Liver (tissue), 9 donors: ENCODE measurements around the gene PGM1. TPM values are rescaled to one million over a fixed set of nuclear protein-coding genes. Genes with fewer than 3 reads are reported as not detected.

Experiments used
- DNase-seq: peaks from one replicate; pipeline ENCODE4 v3.0.0-alpha.2; 2017; ENCODE audit warnings: low spot score
- H3K27ac ChIP-seq, 2 donors: one replicate each; pipeline ENCODE4 v1.7.0; 2013; ENCODE audit warnings: inconsistent platforms in 2 of 2, low read length in 2 of 2, control low read depth in 1 of 2, low read depth in 1 of 2, mild to moderate bottlenecking in 1 of 2
- H3K27me3 ChIP-seq, 4 donors: one replicate each; pipeline versions ENCODE4 v1.6.1 to v1.7.0; 2013; ENCODE audit warnings: low read length in 3 of 4, inconsistent platforms in 1 of 4, mild to moderate bottlenecking in 1 of 4, moderate library complexity in 1 of 4; ENCODE audit not compliant: control insufficient read depth in 4 of 4, insufficient read depth in 4 of 4
- H3K36me3 ChIP-seq, 4 donors: one replicate each; pipeline versions ENCODE4 v1.6.1 to v1.7.0; 2013; ENCODE audit warnings: low read length in 3 of 4, mild to moderate bottlenecking in 3 of 4, low read depth in 1 of 4, moderate library complexity in 1 of 4; ENCODE audit not compliant: control insufficient read depth in 4 of 4, insufficient read depth in 3 of 4
- H3K4me1 ChIP-seq, 4 donors: one replicate each; pipeline versions ENCODE4 v1.6.1 to v1.7.0; 2013; ENCODE audit warnings: low read length in 3 of 4, mild to moderate bottlenecking in 3 of 4, moderate library complexity in 1 of 4; ENCODE audit not compliant: control insufficient read depth in 4 of 4, insufficient read depth in 4 of 4
- H3K4me3 ChIP-seq, 3 donors: one replicate each; pipeline versions ENCODE4 v1.6.1 to v1.7.0; 2013; ENCODE audit warnings: low read length in 3 of 3, control low read depth in 1 of 3, low read depth in 1 of 3, mild to moderate bottlenecking in 1 of 3
- H3K9ac ChIP-seq, 2 donors: one replicate each; pipeline ENCODE4 v1.7.0; 2013; ENCODE audit warnings: low read length in 2 of 2, mild to moderate bottlenecking in 2 of 2, moderate library complexity in 2 of 2, control low read depth in 1 of 2, low read depth in 1 of 2
- H3K9me3 ChIP-seq, 4 donors: one replicate each; pipeline versions ENCODE4 v1.6.1 to v1.7.0; 2013; ENCODE audit warnings: low read length in 3 of 4; ENCODE audit not compliant: control insufficient read depth in 4 of 4
- EGR1 ChIP-seq, 2 donors: IDR thresholded peaks; 2 replicates each; pipeline ENCODE4 v1.6.1; 2016 to 2018; ENCODE audit warnings: antibody characterized with exemption in 2 of 2, low read depth in 2 of 2
- FOXA2 ChIP-seq: IDR thresholded peaks from 2 replicates; pipeline ENCODE4 v1.6.1; 2016; ENCODE audit warnings: antibody characterized with exemption
- GABPA ChIP-seq, 2 donors: IDR thresholded peaks in 1 of 2; conservative IDR thresholded peaks in 1 of 2; 2 replicates each; pipeline ENCODE4 v1.6.1; 2016; ENCODE audit warnings: antibody characterized with exemption in 2 of 2, mild to moderate bottlenecking in 1 of 2, moderate library complexity in 1 of 2
- HNF4A ChIP-seq, 2 donors: conservative IDR thresholded peaks; 2 replicates each; pipeline ENCODE4 v1.6.1; 2016; ENCODE audit warnings: antibody characterized with exemption in 2 of 2, mild to moderate bottlenecking in 2 of 2
- HNF4G ChIP-seq: IDR thresholded peaks from 2 replicates; pipeline ENCODE4 v1.6.1; 2016; ENCODE audit warnings: antibody characterized with exemption
- JUND ChIP-seq, 2 donors: IDR thresholded peaks; 2 replicates each; pipeline ENCODE4 v1.6.1; 2016; ENCODE audit warnings: antibody characterized with exemption in 2 of 2
- NR2F2 ChIP-seq: IDR thresholded peaks from 2 replicates; pipeline ENCODE4 v1.6.1; 2016; ENCODE audit warnings: antibody characterized with exemption
- RXRA ChIP-seq, 2 donors: IDR thresholded peaks; 2 replicates each; pipeline ENCODE4 v1.6.1; 2017 to 2018; ENCODE audit warnings: antibody characterized with exemption in 2 of 2, mild to moderate bottlenecking in 1 of 2
- SP1 ChIP-seq: IDR thresholded peaks from 2 replicates; pipeline ENCODE4 v1.6.1; 2018; ENCODE audit warnings: antibody characterized with exemption, mild to moderate bottlenecking
- YY1 ChIP-seq: IDR thresholded peaks from 2 replicates; pipeline ENCODE4 v1.6.1; 2016; ENCODE audit warnings: antibody characterized with exemption, mild to moderate bottlenecking
- WGBS: extraction: QIAGEN DNeasy Blood & Tissue Kit; methylation state at CpG from one replicate; pipeline ENCODE4 v1.1.7; 2013; 5-methylcytosine and 5-hydroxymethylcytosine counted together
- polyA plus RNA-seq, 2 donors: library from polyadenylated mRNA; stranded (reverse) in 1 of 2; unstranded in 1 of 2; fragments of 200-250 nt in 1 of 2; fragments of >200 nt in 1 of 2; fragmentation: Nextera tagmentation in 1 of 2; extraction: Ambion mirVana in 1 of 2; gene quantifications; one replicate each; pipeline versions ENCODE4 v1.2.1 to v1.2.3, GENCODE V29; 2013 to 2015
- total RNA-seq, 2 donors: library from RNA; depleted of rRNA; stranded (reverse); fragments of >200 nt; gene quantifications; one replicate each; pipeline ENCODE4 v1.2.3, GENCODE V29; 2014
- TF ChIP-seq, protein P1 (sequence below): IDR thresholded peaks from 2 replicates; pipeline ENCODE4 v1.6.1; 2016; ENCODE audit warnings: antibody characterized with exemption
- TF ChIP-seq, protein P2 (sequence below): IDR thresholded peaks from 2 replicates; pipeline ENCODE4 v1.6.1; 2016; ENCODE audit warnings: antibody characterized with exemption
- TF ChIP-seq, protein P3 (sequence below): fragments of 150-350 bp; IDR thresholded peaks from 2 replicates; pipeline ENCODE4 v1.5.1; 2017; ENCODE audit warnings: improper control_type of control experiment, low read depth, low read length; ENCODE audit not compliant: missing input control
- TF ChIP-seq, protein P4 (sequence below): IDR thresholded peaks from 2 replicates; pipeline ENCODE4 v1.6.1; 2016; ENCODE audit warnings: antibody characterized with exemption
- donor health status: healthy.
- donor health status: healthy.
- donor health status: healthy.
- donor health status: healthy.
- donor health status: healthy.

The PGM1 gene
- total and polyA plus RNA-seq, 4 donors, result 57.3 to 224 (median 120) TPM

DNA sequence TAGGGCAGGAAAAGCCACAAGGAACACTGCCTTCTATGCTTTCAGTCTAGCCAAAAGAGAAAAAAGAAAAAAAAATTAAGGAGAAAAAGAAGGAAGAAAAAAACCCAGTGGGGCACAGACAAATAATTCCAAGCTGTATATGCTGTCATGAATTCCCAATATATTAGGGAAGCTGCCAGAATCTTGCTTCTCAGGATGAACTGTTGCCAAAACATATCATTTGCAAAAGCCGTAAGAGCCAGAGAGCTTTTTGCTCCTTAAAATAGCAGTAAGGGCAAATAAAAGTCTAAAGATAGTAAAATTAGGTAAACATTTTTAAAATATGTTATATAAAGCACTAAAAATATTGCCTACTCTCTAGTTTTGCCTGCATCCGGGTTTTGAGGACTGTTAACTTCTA lies 52.1 kb downstream of the PGM1 start:
- peak overlapping the region in 1 of 2 donors; percentile 28 for H3K27ac ChIP-seq
- H3K27me3 ChIP-seq, result no peaks in the 10 kb centered on the region
- TF ChIP-seq EGR1 (IDR thresholded peaks at IDR 0.05; ENCODE audit: low read depth in 2 of 2) (no peak), NR2F2 (no peak)
- TF ChIP-seq, protein P1, sequence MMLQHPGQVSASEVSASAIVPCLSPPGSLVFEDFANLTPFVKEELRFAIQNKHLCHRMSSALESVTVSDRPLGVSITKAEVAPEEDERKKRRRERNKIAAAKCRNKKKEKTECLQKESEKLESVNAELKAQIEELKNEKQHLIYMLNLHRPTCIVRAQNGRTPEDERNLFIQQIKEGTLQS, result no peak
- TF ChIP-seq, protein P2, sequence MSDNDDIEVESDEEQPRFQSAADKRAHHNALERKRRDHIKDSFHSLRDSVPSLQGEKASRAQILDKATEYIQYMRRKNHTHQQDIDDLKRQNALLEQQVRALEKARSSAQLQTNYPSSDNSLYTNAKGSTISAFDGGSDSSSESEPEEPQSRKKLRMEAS, result no peak
- DNase-seq, result no peak
- H3K4me3 ChIP-seq, result no peak overlapping the region
- H3K9ac ChIP-seq, result no peak overlapping the region
- 34% methylated on average over 2 of the region's 2 CpGs for WGBS
- H3K9me3 ChIP-seq, result no peaks in the 10 kb centered on the region
- peaks cover 5 to 19% (median 16%) of the 10 kb centered on the region in 4 donors for H3K36me3 ChIP-seq
- H3K4me1 ChIP-seq, result peaks cover 14 to 49% (median 47%) of the 10 kb centered on the region in 4 donors

DNA sequence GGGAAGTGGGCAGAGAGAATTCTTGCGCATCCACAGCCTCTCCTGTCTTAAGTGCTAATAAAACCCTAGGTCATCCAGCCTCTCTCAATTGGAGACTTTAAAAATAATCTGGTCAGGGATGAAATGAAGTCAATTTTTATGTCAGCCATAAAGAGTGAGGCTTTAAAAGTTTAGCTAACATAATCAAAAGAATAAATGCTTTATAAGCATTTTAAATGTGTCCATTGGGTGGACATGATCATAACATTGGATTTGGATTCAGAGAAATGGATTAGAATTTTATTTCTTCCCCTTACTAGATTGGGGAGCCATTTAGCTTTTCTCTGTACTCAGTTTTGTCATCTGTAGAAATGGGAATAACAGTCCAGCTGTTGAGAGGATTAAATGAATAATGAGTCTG lies 55.5 kb downstream of the PGM1 start:
- H3K27me3 ChIP-seq, result no peaks in the 10 kb centered on the region
- no peak for DNase-seq
- 100% methylated on average over 1 of the region's 1 CpG for WGBS
- no peak overlapping the region for H3K27ac ChIP-seq
- H3K36me3 ChIP-seq, result peaks cover 7 to 49% (median 47%) of the 10 kb centered on the region in 4 donors
- no peak overlapping the region for H3K4me3 ChIP-seq
- no peak overlapping the region for H3K9ac ChIP-seq
- H3K9me3 ChIP-seq, result no peaks in the 10 kb centered on the region
- peaks cover 0 to 18% (median 18%) of the 10 kb centered on the region in 4 donors for H3K4me1 ChIP-seq
- TF ChIP-seq, protein P2, result no peak
- TF ChIP-seq GABPA (IDR thresholded peaks at IDR 0.05 in 1 of 2, conservative IDR thresholded peaks at IDR 0.05 in 1 of 2), result no peak
- no peak for TF ChIP-seq HNF4A (conservative IDR thresholded peaks at IDR 0.05)
- TF ChIP-seq, protein P1, result no peak

DNA sequence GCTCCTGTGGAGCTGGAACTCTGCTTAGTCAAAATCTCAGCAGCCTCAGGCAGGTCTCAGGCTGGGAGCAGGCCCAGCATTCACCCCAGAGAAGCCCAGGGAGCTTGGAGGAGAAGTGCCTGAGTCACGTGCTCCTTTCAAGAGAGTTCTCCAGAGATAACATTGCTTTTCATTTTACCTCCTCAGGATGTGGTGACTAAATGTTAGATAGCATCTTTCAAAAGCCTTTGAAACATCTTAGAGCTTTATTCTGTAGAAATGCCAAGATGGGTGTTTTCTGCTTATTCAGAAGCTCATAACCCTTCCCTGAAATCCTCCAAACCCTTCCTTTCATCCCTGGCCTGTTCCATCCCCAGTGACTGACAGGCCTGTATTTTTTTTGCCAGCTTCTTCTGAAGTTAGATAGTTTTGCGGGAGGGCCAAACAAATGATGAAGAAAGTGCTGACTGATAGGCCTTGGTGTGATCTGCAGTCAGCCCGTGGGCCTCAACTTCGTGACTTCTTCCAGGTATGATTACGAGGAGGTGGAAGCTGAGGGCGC lies 58.0 kb downstream of the PGM1 start:
- Histone ChIP-seq H3K27me3 (no peaks in the 10 kb centered on the region), H3K27ac (no peak overlapping the region), H3K4me1 (no peaks in the 10 kb centered on the region), H3K9me3 (no peaks in the 10 kb centered on the region), H3K36me3 (peaks cover 9 to 72% (median 65%) of the 10 kb centered on the region in 4 donors), H3K4me3 (no peak overlapping the region), H3K9ac (no peak overlapping the region)
- TF ChIP-seq RXRA (IDR thresholded peaks at IDR 0.05) (no peak), FOXA2 (no peak), EGR1 (IDR thresholded peaks at IDR 0.05; ENCODE audit: low read depth in 2 of 2) (no peak), YY1 (no peak), HNF4G (no peak), NR2F2 (no peak), JUND (IDR thresholded peaks at IDR 0.05) (no peak), SP1 (no peak)
- TF ChIP-seq, protein P1, result no peak
- TF ChIP-seq, protein P3, sequence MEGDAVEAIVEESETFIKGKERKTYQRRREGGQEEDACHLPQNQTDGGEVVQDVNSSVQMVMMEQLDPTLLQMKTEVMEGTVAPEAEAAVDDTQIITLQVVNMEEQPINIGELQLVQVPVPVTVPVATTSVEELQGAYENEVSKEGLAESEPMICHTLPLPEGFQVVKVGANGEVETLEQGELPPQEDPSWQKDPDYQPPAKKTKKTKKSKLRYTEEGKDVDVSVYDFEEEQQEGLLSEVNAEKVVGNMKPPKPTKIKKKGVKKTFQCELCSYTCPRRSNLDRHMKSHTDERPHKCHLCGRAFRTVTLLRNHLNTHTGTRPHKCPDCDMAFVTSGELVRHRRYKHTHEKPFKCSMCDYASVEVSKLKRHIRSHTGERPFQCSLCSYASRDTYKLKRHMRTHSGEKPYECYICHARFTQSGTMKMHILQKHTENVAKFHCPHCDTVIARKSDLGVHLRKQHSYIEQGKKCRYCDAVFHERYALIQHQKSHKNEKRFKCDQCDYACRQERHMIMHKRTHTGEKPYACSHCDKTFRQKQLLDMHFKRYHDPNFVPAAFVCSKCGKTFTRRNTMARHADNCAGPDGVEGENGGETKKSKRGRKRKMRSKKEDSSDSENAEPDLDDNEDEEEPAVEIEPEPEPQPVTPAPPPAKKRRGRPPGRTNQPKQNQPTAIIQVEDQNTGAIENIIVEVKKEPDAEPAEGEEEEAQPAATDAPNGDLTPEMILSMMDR, result no peak
- TF ChIP-seq, protein P4, sequence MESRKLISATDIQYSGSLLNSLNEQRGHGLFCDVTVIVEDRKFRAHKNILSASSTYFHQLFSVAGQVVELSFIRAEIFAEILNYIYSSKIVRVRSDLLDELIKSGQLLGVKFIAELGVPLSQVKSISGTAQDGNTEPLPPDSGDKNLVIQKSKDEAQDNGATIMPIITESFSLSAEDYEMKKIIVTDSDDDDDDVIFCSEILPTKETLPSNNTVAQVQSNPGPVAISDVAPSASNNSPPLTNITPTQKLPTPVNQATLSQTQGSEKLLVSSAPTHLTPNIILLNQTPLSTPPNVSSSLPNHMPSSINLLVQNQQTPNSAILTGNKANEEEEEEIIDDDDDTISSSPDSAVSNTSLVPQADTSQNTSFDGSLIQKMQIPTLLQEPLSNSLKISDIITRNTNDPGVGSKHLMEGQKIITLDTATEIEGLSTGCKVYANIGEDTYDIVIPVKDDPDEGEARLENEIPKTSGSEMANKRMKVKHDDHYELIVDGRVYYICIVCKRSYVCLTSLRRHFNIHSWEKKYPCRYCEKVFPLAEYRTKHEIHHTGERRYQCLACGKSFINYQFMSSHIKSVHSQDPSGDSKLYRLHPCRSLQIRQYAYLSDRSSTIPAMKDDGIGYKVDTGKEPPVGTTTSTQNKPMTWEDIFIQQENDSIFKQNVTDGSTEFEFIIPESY, result no peak
- DNase-seq, result no peak
- WGBS, result 92% methylated on average over 6 of the region's 6 CpGs
